Stimulated activated CD8-positive, alpha-beta memory T cell treated with anti-CD3 and anti-CD28 coated beads, Interleukin-2, amount 100 ng/mL, for 1 hour (primary cell): ENCODE data around the gene PHF20.
"Not testable (repeated sequence)": the region's sequence is repeated elsewhere in the genome, so short reads cannot be mapped to it uniquely, and the experiment has no call there.

Source experiments
- DNase-seq, 2 donors: peaks; one replicate each; pipeline ENCODE4 v3.0.0-alpha.2; 2020; ENCODE audit warnings: low read depth in 2 of 2

Gene PHF20

GRCh38 chr20:35884541-35884865 lies 112.7 kb downstream of the PHF20 start:
- DNase-seq: no peak

- no peak for DNase-seq
Observed at GRCh38 chr20:35885212-35885611, 113.4 kb downstream of the PHF20 start.

DNA sequence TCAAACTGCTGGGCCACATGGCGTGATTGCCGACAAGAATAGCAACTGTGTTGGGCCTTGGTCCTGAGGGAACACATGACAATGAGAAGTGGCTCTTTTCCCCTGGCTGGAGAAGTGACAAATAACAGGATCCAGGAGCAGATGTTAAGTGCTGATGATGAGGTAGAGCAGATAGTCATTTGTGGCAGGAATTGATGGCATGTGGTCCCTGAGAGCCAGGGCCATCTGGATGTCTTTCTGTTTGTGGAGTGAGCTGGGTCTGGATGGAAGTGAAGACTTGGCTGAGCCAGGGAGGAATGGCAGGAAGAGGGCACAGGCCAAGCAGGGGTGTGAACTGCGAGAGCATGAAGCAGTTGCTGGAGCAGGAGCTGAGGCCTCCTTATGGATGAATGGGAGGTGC lies 114.7 kb downstream of the PHF20 start:
- no peak for DNase-seq

GRCh38 chr20:35887393-35888064 lies 115.7 kb downstream of the PHF20 start:
- DNase-seq: no peak

DNA sequence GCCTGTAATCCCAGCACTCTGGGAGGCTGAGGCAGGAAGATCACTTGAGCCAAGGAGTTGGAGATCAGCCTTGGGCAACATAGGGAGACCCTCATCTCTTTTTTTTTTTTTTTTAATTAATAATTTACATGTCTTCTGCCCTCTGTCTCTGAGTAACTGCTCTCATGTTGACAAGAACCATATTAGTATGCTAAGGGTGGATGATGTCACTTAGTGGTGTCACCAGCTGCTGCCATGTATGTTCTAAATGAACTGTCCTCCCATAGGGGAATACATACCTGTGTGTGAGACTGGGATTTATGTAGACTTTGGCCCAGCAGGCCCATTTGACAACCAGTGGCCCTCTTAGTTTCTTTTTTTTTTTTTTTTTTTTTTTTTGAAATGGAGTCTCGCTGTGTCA lies 116.8 kb downstream of the PHF20 start:
- DNase-seq: no peak

DNA sequence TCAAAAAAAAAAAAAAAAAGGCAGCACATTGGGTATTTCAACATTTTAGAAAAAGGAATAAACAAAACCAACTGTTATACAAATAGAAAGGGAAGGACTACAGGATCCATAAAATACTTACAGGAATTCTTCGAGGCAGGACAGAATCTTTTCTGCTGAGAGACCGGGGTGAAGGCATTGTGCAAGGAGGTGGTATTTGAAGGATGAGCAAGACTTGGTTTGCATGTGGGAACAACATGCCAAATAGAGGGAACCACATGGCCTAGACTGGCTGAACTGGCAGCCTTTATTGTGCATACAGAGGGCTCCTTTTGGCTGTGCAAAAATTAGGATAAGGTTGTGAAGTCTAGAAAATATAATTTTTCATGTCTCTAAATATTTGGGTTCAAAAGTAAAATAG lies 119.6 kb downstream of the PHF20 start:
- no peak for DNase-seq

DNA sequence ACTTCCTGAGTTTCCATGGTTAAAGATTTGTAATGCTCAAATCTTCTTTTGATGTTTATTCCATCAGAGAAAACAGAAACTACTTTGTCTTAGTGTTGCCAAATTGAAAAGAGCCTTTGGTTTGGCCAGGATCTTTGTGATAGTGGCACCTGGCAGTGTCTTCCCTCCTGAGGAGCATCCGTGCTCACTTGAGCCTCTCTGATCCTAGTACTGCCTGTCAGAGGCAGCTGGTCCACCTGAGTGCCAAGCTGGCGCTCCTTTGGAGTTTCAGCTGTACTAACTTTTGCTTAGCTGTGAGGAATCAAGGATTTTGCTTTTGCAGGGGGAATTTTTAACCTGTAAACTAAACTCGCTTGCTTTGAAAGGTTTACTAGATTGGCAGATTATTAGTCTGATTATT lies 121.1 kb downstream of the PHF20 start:
- DNase-seq: no peak

DNA sequence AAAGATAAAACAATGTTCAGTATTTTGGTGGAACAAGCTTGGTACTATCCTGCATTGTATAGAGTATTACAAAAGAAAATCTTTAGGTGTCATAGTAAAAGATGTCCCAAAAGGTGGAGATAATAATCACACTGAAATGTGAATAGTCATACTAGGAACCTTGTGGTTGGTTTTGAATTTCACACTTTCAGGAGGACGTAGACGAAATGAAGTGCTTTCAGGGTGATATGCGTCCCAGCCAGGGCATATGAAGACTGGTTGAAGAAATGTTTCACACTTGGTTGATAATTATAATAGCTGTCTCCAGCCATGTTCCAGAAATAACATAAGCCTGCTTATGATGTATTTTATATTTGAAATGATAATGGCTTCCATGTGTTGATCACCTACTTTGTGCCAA lies 122.1 kb downstream of the PHF20 start:
- no peak for DNase-seq

GRCh38 chr20:35895516-35895915 lies 123.7 kb downstream of the PHF20 start:
- not testable (repeated sequence) for DNase-seq

- no peak for DNase-seq
Observed at GRCh38 chr20:35899064-35899463, 127.2 kb downstream of the PHF20 start.

DNA sequence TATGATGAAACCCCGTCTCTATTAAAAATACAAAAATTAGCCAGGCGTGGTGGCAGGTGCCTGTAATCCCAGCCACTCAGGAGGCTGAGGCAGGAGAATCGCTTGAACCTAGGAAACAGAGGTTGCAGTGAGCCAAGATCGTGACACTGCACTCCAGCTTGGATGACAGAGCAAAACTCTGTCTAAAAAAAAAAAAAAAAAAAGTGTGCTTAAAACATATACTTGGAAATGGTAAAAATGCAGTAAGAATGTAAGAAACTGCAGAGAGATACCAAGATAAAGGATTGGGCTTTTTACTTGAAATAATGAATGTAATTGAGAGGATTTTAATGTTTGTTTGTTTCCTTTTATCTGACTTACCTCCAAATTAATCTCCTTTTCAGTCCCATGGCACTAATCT lies 129.4 kb downstream of the PHF20 start:
- not testable (repeated sequence) for DNase-seq

- no peak for DNase-seq
Observed at GRCh38 chr20:35901678-35902544, 130.1 kb downstream of the PHF20 start.

DNA sequence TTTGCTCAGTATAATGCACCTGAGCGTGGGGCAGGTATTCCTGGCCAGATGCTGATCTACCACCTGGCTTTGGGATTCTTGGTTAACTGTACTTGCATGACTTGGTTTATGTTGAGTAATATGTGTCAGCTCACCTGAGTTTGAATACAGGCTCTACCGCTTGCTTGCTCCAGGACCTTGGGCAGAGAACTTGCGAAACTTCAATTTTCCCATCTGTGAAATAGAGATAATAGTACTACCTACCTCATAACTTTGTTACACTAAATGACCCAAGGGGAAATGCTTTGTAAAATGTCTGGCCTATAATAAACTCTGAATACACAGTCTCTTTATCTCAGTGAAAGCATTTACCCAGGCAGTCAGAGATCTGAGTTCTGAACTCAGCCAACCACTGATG lies 130.7 kb downstream of the PHF20 start:
- DNase-seq: no peak

DNA sequence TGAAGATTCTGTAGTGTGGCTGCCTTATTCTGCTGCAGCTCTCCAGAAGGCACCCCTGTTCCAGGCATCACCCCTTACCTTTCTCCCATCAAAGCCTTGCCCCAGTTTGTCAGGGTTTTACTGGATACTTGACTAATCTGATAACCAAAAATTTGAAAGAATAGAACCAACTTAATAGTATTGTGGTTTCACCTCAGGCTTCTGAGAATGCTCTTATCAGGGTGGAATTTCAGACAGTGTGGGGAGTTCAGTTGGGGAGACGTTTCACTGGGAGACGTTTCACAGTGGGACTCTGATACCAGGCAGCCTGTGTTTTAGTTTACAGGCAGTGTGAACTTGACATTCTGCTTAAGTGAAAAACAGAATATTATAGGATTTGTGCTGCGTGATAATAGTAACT lies 132.0 kb downstream of the PHF20 start:
- DNase-seq: no peak

DNA sequence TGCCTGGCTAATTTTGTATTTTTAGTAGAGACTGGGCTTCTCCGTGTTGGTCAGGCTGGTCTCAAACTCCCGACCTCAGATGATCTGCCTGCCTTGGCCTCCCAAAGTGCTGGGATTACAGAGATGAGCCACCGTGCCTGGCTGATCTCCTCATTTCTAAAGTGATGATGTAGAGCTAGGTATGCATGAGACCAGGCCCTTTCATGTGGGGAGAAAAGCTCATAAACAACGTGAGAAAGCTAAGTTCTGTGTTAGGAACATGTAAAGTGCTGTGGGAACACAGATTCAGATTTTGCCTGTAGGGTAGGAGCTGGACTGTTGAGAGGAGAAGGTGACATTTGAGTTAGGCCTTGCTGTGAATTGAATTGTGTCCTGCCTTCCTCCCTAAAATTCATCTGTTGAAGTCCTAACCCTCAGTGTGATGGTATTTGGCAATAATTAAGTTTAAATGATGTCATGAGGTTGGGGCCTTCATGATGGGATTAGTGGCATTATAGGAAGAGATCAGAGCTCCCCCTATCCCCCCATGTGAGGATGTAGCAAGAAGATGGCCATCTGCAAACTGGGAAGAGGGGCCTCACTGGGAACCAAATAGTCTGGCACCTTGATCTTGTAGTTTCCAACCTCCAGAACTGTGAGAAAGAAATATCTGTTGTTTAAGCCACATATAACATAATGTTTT lies 133.3 kb downstream of the PHF20 start:
- no peak for DNase-seq

- no peak for DNase-seq
Observed at GRCh38 chr20:35907017-35907701, 135.3 kb downstream of the PHF20 start.

DNA sequence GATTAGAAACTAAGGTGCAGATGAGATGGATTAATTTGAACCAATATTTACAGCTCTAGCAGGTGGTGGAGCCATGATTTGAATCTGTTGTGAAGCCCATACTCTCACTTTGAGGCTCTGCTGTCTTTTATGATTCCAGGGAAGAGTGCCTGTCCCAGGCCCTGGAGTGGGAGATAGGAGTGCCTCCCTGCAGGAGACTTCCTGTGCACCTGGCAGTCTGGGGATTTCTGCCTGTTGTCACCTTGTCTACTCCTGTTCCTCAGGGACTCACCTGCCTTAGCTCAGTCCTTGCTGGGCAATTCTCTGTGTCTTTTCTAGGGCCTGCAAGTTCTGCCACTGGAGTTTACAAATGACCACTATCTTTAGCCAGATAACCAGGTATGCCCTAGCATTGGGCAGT lies 136.2 kb downstream of the PHF20 start:
- no peak for DNase-seq

- DNase-seq: no peak
Observed at GRCh38 chr20:35909176-35909575, 137.4 kb downstream of the PHF20 start.

DNA sequence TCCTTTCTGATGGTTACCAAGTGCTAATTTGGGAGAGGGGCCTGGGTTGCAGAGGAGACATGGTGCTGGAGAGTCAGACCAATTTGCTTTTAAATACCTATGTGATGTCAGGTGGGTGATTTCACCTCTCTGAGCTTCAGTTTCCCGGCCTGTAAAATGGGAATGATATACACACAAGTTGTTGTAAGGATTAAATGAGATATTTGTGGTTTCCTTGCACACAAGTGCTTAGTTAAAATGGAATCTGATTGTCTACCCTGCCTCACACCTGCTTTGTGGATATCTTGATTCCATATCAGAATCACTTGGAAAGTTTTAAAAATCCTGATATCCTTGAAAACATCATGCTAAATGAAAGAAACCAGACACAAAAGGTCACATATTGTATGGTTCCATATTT lies 138.0 kb downstream of the PHF20 start:
- no peak for DNase-seq

GRCh38 chr20:35910254-35910653 lies 138.4 kb downstream of the PHF20 start:
- DNase-seq: no peak

- DNase-seq: no peak
Observed at GRCh38 chr20:35912881-35913280, 141.1 kb downstream of the PHF20 start.

DNA sequence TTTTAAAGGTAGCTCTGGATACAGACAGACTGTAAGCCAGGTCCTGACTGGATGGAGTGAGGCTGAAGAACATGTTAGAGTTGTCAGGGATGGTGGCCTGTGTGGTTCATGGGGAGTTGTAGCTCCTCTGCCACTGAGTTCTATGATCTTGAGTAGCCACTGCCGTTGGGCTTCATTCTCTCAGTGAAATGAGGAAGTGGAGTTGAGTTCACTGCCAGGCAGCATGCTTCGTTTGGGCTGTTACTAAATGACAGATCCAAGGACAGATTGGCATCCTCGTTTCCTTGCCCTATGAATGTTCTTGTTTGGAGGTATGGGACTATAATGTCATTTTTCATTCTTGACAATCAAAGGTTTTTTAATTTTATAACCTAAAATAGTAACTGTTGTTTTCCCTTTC lies 145.3 kb downstream of the PHF20 start:
- no peak for DNase-seq
